ENCODE results near the gene ZNF544. TPM values are rescaled to one million over a fixed set of nuclear protein-coding genes. Genes with fewer than 3 reads are reported as not detected.

ZNF544 gene
- total RNA-seq, 4 donors from 2014 or later, result 29.5 to 38.8 (median 37.6) TPM

- Histone ChIP-seq H3K36me3 (peaks cover 17 to 65% (median 41%) of the 10 kb centered on the region in 4 donors), H3K27me3 (no peaks in the 10 kb centered on the region), H3K4me3 (no peak overlapping the region), H3K27ac (replicated peaks in 1 of 4) (no peak overlapping the region), H3K9me3 (peaks cover 4 to 72% (median 63%) of the 10 kb centered on the region in 4 donors), H3K4me1 (peaks cover 5 to 16% (median 14%) of the 10 kb centered on the region in 4 donors)
- no peak for DNase-seq (ENCODE audit: extremely low spot score)
- WGBS, result 83% methylated on average over 2 of the region's 2 CpGs
- TF ChIP-seq CTCF (IDR thresholded peaks at IDR 0.05) (no peak), EP300 (IDR thresholded peaks at IDR 0.05) (no peak), POLR2AphosphoS5 (IDR thresholded peaks at IDR 0.05) (no peak), POLR2A (IDR thresholded peaks at IDR 0.05; ENCODE audit: low read depth) (no peak)
- intact Hi-C loops (cut with DNase I), result loop anchor here (10.0 kb wide), 1 partner anchor 90 kb away; the partner anchor contains the start of gene ZNF274
Measured at GRCh38 chr19:58274771-58275201, 46.1 kb downstream of the ZNF544 start.

- H3K9me3 ChIP-seq, result peaks cover 3 to 64% (median 56%) of the 10 kb centered on the region in 4 donors
- intact Hi-C loops (cut with DNase I), result loop anchor here (10.0 kb wide), 1 partner anchor 91 kb away; the partner anchor contains the start of gene ZNF274
- 97% methylated on average over 3 of the region's 3 CpGs for WGBS
- no peaks in the 10 kb centered on the region for H3K27me3 ChIP-seq
- peaks cover 17 to 58% (median 36%) of the 10 kb centered on the region in 4 donors for H3K36me3 ChIP-seq
- no peak overlapping the region for H3K4me3 ChIP-seq
- peaks cover 13 to 24% (median 22%) of the 10 kb centered on the region in 4 donors for H3K4me1 ChIP-seq
- no peak overlapping the region for H3K27ac ChIP-seq (replicated peaks in 1 of 4)
- no peak for DNase-seq (ENCODE audit: extremely low spot score)
- TF ChIP-seq EP300 (IDR thresholded peaks at IDR 0.05) (no peak), POLR2A (IDR thresholded peaks at IDR 0.05; ENCODE audit: low read depth) (no peak)
Measured at GRCh38 chr19:58275564-58275963, 46.9 kb downstream of the ZNF544 start.

- Histone ChIP-seq H3K4me3 (peak overlapping the region in 1 of 4 donors; percentile 90), H3K9me3 (peaks cover 0 to 48% (median 39%) of the 10 kb centered on the region in 4 donors), H3K27me3 (no peaks in the 10 kb centered on the region), H3K27ac (replicated peaks in 1 of 4) (peak overlapping the region in 2 of 4 donors; percentile 90 to 94), H3K36me3 (peaks cover 6 to 51% (median 21%) of the 10 kb centered on the region in 4 donors), H3K4me1 (peaks cover 15 to 35% (median 28%) of the 10 kb centered on the region in 4 donors)
- TF ChIP-seq POLR2AphosphoS5 (IDR thresholded peaks at IDR 0.05), result no peak
- no peak for DNase-seq (ENCODE audit: extremely low spot score)
- 93% methylated on average over 3 of the region's 7 CpGs for WGBS
- intact Hi-C loops (cut with DNase I), result loop anchor here (10.0 kb wide), 1 partner anchor 92 kb away; the partner anchor contains the start of gene ZNF274
Measured at GRCh38 chr19:58277197-58277596, 48.5 kb downstream of the ZNF544 start.

- WGBS, result 39% methylated on average over 25 of the region's 25 CpGs
- Histone ChIP-seq H3K9me3 (peaks cover 0 to 40% (median 32%) of the 10 kb centered on the region in 4 donors), H3K36me3 (peaks cover 0 to 44% (median 19%) of the 10 kb centered on the region in 4 donors), H3K27ac (replicated peaks in 1 of 4) (peak overlapping the region; percentile 86 to 94 (median 90)), H3K27me3 (no peaks in the 10 kb centered on the region), H3K4me1 (peaks cover 15 to 35% (median 28%) of the 10 kb centered on the region in 4 donors), H3K4me3 (peak overlapping the region; percentile 78 to 90 (median 84))
- TF ChIP-seq POLR2A (IDR thresholded peaks at IDR 0.05; ENCODE audit: low read depth) (no peak), EP300 (IDR thresholded peaks at IDR 0.05) (no peak), POLR2AphosphoS5 (IDR thresholded peaks at IDR 0.05) (no peak), CTCF (IDR thresholded peaks at IDR 0.05) (no peak)
- intact Hi-C loops (cut with DNase I), result loop anchor here (10.0 kb wide), 1 partner anchor 93 kb away; the partner anchor contains the start of gene ZNF274
- DNase-seq (ENCODE audit: extremely low spot score), result no peak
Measured at GRCh38 chr19:58277748-58278540, 49.2 kb downstream of the ZNF544 start.

GRCh38 chr19:58278541-58279041 lies 49.9 kb downstream of the ZNF544 start, which contains the start of gene ZNF8:
TSS of gene ZNF8 (plus strand) at chr19:58278955. CDS start at chr19:58279082, 127 bp downstream.
- peaks cover 0 to 38% (median 18%) of the 10 kb centered on the region in 4 donors for H3K36me3 ChIP-seq
- WGBS, result 0% methylated on average over 11 of the region's 42 CpGs
- TF ChIP-seq CTCF (IDR thresholded peaks at IDR 0.05), result peak in 1 of 3 experiments; percentile 35
- TF ChIP-seq EP300 (IDR thresholded peaks at IDR 0.05), result no peak
- no peak for TF ChIP-seq POLR2A (IDR thresholded peaks at IDR 0.05; ENCODE audit: low read depth)
- peak; percentile 92 for TF ChIP-seq POLR2AphosphoS5 (IDR thresholded peaks at IDR 0.05)
- no peaks in the 10 kb centered on the region for H3K27me3 ChIP-seq
- peak within 1 kb of the TSS; percentile 86 to 94 (median 90) for H3K27ac ChIP-seq (replicated peaks in 1 of 4)
- H3K4me1 ChIP-seq, result peaks cover 15 to 35% (median 28%) of the 10 kb centered on the region in 4 donors
- DNase-seq (ENCODE audit: extremely low spot score), result peak; percentile 99
- peaks cover 0 to 34% (median 25%) of the 10 kb centered on the region in 4 donors for H3K9me3 ChIP-seq
- peak within 1 kb of the TSS; percentile 78 to 90 (median 84) for H3K4me3 ChIP-seq
- intact Hi-C loops (cut with DNase I), result loop anchor here (10.0 kb wide), 1 partner anchor 94 kb away; the partner anchor contains the start of gene ZNF274

Data from esophagus muscularis mucosa (tissue), 4 donors.